Measurements from ENCODE around the gene LCORL.
"Not testable (repeated sequence)": the region's sequence is repeated elsewhere in the genome, so short reads cannot be mapped to it uniquely, and the experiment has no call there.

Gene LCORL

DNA sequence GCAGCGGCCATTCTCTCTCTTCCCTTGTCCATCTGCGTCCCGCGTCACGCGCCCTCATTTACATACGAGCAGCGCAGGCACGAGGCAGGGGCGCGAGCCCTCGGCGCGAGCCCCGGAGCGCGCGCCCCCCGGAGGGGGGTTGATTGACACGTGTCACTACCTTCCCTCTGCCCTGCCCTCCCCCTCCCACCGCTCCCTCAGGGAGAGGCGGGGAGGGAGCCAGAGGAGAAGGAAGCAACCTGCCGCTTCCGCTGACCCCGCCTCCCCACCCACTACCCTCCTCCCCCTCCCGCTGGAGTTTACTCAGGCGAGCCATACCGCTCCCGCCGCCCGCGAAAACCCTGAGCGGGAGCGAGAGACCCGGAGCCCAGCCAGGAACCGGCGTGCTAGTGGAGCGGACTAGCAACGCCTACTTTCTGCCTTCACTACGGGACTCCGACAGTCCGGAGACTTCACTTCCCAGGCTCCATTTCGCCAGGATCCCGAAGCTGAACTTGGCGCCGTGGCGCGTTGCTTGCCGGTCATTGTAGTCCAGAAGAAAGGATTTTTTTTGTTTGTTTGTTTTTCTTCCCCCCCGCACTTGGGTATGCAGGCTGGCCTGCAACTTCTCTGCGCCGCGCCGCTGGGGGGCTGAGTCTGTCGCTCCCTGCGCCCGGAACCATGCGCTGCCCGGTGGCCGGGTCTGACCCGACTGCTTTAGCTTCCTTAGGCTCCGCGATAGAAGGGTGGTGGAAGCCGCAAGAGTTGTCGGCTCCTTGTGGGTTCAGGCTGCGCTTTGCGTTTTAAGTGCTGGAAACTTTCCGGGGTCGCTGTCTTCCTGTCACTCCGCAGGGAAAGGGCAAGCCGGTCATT, at the start of gene LCORL:
Gene LCORL, minus strand, starts transcription at position 36 of the 852 bp plus-strand sequence. Its CDS starts 4 bp downstream, at position 32.
- peak; percentile 73 for DNase-seq (ENCODE audit: low read depth)

DNA sequence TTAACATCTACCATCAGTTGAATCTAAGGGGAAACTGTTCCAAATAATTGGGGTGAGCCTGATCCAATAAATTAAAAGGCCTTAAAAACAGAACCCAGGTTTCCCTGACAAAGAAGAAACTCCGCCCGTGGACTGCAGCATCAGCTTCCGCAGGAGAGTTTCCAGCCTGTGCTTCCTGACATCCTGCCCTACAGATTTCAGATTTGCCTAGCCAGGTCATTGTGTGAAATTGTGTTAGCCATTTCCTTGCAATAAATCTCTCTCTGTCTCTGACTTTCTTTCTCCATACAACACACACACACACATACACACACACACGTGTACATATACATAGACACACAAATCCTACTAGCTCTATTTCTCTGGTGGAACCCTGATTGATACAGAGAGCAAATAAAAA, 48.3 kb upstream of the LCORL start:
- DNase-seq (ENCODE audit: low read depth): no peak

DNA sequence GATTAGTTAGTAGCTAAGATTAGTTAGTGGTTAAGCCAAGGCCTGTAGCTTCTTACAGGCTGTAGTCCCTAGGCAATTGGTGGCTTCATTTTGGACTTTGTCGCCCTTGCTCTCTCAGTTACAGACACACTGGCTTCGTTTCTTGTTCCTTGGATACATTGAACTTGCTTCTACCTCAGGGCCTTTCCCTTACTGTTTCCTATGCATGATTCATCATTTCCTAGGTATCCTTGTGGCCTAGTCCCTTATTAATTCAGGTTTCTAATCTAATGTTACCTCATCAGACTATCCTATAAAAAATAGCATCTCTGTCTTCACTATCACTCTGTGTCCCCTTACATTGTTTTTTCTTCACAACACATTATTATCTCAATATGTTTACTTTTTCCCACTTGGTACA, 45.5 kb upstream of the LCORL start:
- DNase-seq (ENCODE audit: low read depth): no peak

DNA sequence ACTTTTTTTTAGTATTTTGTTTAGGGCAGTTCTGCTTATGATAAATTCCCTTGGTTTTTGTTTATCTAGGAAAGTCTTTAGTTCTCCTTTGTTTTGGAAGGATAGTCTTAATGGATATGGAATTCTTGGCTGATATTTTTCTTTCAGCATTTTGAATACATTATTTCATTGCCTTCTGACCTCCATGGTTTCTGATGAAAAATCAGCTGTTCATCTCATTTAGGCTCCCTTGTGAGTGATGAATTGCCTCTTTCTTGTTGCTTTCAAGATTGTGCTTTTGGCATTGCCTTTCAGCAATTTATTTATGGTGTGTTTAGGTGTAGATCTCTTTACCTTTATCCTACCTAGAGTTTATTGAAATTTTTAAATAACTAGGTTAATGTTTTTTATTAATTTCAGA, 41.5 kb upstream of the LCORL start:
- DNase-seq (ENCODE audit: low read depth): no peak

DNA sequence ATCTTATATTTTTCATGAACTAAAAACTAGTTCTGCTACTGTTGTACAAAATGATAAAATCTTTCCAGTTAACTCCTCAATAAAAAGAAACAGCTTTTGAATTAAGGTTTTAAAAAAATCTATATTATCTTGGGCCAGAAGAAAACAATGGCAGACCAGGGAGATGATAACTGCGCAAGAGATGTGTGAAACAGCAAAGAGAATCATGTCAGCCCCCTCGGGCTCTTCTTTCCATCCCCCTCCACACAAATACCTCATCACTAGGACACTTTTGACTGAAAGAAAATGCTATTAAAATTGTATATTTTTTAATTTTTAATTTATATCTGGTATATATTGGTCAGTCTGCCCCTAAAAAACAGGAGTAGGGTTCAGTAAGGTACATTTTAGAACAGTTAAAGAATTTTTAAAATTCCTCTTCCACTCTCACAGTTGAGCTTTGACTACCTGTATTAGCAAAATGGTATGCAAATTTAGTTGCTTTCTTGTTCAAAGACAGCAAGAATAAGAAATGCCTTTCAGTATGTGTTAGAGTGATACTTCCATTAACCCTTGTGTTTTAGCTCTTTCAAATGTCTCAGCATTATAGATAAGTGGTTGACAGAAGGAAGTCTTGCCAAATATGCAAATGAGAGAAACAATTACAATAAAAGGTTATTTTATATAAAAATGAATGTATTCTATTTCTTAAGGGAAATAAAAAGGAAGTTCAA, 36.4 kb upstream of the LCORL start:
- no peak for DNase-seq (ENCODE audit: low read depth)

DNA sequence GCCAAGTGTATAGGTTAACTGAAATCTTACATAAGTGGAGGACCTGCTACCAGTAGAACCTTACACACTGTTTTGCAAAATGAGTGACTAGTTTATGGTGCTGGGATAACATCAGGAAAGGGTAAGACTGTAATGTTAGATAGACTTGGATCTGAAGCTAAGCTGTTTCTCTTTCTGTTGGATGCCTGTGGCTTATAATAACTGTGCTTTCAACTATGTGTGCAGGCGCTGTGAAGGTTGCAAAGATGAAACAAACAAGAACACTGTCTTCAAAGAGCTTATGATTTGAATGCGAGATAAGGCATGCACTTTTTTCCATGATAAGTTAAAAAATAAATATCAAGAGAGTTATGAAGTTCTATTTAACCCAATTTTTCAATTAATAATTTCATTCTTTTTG, 34.5 kb upstream of the LCORL start:
- no peak for DNase-seq (ENCODE audit: low read depth)

DNA sequence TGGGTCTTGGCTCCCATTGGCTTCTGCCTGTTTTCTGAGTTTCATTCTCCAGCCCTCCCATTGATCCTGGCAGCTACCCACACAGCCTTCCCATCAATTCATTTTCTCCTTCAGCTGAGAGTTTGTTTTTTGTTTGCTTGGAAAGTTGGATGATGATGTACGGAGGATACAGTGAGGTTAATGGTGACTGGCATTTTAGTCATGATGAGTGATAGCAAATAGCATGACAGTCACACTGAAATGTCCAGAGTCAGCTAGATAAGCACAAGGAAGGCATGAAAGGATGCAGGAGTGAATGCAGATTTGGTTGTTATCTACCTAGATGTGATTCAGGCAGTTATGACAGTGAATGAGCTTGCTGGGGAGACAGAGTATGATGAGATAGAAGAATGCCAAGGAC, 30.6 kb upstream of the LCORL start:
- no peak for DNase-seq (ENCODE audit: low read depth)

DNA sequence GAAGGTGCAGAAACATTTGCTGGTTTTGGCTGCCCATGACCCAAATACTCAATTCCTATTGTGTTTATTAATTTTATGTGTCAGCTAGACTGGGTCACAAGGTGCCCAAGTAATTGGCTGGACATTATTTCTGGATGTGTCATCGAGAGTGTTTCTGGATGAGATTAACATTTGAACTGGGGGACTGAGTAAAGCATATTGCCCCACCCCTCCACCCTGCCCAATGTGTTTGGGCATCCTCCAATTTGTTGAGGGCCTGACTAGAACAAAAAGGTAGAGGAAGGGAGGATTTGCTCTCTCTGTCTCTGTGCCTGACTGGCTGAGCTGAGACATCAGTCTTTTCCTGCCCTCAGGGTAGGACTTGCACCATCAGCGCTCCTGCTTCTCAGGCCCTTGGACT, 29.7 kb upstream of the LCORL start:
- no peak for DNase-seq (ENCODE audit: low read depth)

DNA sequence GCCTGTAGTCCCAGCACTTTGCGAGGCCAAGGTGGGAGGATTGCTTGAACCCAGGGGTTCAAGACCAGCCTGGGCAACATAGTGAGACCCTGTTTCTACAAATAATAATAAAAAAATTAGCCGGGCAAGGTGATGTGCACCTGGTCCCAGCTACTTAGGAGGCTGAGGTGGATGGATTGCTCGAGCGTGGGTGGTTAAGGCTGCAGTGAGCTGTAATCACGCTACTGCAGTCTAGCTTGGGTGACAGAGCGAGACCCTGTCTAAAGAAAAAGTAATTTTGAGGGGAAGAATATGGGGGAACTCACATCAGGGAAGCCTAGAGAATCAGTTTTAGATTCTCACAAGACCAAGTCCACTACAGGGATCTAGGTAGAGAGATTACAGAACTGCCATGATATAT, 28.9 kb upstream of the LCORL start:
- DNase-seq (ENCODE audit: low read depth): no peak

DNA sequence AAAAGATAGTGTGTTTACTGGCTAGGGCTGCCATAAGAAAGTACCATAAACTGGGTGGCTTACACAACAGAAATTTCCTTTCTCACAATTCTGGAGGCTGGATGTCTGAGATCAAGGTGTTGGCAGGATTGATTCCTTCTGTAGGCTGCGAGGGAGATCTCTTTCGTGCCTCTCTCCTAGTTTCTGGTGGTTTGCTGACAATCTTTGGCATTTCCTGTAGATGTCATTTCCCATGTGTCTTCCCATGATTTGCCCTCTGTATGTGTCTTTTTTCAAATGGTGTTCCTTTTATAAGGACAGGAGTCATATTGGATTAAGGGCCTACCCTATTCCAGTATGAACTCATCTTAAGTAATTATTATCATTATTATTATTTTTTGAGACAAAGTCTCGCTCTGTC, 27.9 kb upstream of the LCORL start:
- DNase-seq (ENCODE audit: low read depth): no peak

DNA sequence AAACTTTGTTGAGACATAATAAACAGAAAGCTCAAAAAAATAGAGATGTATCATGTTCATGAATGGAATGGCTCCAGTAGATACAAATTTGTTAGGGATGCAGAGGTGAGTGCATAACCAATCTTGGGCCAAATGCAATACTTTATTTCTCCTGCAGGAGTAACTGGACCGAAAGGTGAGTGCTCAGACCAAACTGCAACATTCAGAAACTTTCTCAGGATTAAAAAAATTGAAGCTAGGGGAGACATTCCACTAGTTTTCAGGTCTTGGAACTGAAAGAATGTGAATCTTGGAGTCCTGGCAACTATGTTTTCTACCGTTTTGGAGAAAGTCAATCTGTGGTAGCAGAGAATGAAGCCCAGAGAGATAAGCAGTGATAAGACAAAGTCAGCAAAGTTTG, 21.2 kb upstream of the LCORL start:
- no peak for DNase-seq (ENCODE audit: low read depth)

DNA sequence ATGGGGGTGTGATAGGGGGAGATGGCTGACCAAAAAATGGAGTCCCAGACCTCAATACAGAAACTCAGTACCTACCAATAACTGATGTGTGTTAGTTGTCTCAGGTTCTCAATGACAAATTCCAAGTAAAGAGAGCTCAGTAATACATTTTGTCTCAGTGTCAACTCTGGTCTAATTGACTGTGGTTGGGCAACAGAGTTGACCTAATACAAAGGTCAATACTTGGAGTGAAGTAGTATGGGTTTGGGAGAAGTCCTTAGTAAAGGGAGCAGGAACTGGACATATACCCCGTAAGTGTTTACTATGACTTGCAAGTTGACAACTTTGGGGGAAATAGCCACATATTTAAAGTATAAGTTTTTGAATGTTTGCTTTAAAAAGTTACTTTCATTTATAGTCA, 20.5 kb upstream of the LCORL start:
- no peak for DNase-seq (ENCODE audit: low read depth)

DNA sequence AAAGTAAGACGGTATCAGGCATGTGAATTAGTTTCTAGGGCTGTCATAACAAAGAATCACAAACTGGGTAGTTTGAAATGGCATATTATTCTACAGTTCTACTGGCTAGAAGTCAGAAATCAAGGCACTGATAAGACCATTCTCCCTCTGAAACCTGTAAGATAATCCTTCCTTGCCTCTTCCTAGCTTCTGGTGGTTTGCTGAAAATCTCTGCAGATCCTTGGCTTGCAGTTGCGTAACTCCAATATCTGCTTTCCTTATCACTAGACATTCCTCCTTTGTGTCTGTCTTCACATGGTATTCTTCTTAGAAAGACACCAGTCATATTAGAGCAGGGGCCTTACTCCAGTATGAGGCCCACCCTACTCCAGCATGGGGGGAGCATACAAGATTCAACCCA, 19.6 kb upstream of the LCORL start:
- no peak for DNase-seq (ENCODE audit: low read depth)

DNA sequence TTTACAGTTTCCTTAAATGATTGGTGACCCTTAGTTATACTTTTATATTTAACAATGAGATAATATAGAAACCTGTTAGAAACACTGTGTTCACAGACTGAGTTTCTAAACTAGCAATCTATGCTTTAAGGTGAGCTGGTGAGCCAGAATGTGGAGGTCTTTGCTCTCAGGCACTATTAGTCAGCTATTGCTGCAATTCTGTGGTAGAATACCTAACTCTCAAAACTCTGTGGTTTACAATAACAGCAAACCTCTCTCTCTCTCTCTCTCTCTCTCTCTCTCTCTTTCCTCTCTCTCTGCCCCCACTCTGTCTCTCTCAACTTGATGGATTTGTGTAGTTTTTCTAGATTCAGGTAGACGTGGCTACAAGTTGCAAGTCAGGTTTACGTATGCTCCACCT, 17.6 kb upstream of the LCORL start:
- no peak for DNase-seq (ENCODE audit: low read depth)

DNA sequence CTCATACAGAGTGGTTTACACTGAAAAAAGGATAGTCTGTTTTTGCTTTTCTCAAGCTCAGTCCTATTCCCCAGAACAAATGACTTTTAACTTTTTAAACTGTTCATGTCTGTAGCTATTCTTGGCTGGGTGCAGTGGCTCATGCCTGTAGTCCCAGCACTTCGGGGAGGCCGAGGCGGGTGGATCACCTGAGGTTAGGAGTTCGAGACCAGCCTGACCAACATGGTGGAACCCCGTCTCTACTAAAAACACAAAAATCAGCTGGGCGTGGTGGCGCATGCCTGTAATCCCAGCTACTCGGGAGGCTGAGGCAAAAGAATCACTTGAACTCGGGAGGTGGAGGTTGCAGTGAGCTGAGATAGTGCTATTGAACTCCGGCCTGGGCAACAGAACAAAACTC, 14.8 kb upstream of the LCORL start:
- not testable (repeated sequence) for DNase-seq (ENCODE audit: low read depth)

DNA sequence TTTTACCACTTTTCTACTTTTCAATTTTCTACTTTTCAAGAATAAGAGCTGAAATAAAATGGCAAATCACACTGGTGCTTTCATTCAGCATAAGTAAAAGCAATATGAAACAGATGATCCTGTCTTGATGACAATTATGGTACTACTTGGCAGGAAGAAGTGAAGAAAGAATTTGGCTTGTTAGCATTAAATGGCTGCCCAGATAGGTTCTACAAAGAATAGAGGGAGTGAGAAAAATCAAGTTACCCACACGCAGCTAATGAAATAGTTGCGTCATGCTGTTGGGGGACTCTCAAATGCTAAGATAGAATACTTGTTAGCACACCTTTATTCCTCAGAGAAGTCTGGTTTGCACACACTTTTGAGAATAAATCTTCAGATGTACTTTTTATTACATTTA, 12.5 kb upstream of the LCORL start:
- no peak for DNase-seq (ENCODE audit: low read depth)

DNA sequence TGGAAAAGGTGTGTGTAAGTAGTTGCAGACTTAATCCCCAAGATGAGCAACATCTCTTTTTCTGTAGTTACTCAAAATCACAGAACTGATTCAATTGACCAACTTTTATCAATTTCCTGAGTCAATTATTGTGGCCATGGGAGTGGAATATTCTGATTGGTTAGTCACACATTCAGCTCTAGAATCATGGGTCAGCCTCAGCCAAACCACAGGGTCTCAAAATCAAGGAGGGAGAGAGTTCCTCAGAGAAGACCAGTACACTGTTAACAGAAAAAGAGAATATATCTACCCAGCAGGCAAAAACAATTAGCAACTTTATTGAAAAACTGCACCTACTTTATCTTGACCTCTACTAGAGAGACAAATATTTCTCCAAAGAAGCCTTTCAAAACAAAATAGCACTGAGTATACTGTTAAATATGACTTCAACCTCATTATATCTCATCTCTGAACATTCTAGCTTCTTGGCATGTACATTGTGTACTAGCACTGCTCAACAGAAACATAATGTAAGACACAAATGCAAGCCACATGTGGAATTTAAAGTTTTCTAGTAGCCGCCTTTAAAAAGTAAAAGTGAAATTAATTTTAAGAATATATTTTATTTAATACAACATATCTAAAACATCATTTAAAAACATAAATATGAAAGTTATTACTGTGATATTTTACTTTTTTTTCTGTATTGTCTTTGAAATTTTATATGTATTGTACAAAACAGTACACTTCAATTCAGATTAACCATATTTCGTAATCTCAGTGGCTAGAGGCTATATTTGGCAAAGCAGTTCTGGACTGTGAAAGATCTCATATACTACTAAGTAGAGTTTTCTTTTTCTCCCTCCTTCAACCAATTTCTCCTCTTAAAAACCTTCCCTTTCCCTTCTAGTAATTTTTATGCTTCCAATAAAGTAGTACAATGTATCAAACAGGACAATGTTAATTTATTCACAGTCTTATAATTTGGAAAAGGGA, 11.8 kb upstream of the LCORL start:
- no peak for DNase-seq (ENCODE audit: low read depth)

DNA sequence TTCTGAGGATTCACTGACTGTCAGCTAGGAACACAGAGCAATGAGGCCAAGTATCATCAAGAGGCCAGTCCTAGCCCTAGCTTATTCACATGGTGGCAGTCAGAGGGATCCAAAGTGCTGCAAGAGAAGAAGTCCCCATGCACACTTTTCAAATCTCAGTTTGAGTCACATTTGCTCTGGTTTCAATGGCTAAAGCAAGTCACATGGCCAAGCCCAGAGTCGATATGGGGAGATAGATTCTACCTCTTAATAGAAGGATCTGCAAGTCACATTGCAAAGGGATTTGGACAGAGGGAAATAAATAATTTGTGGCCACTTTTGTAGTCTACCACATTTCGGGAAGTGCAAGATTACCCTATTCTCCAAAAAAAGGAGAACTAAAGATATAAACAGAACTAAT, 3.7 kb upstream of the LCORL start:
- no peak for DNase-seq (ENCODE audit: low read depth)

DNA sequence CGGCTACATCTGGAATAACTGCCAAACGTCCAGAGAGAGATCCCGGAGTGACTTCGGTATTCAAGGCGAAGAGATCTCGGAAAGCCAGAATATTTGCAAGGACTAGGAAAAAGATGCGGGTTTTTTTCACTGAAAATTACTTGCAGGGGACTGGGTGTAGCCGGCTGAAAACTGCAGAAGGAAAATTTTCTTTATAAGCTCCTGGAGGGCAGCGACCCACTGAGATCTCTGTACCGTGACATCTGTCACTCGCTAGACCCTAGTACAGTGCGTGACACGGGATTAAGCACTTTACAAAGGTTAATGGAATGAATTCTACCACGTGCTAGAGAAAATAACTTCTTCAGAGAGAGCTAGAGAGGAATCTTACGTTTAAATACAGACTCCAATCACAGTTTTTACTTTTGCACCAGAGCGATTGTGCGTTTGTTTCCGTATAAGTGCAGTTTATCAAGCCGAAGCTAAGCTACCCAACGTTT, 1.1 kb upstream of the LCORL start:
- DNase-seq (ENCODE audit: low read depth): no peak

DNA sequence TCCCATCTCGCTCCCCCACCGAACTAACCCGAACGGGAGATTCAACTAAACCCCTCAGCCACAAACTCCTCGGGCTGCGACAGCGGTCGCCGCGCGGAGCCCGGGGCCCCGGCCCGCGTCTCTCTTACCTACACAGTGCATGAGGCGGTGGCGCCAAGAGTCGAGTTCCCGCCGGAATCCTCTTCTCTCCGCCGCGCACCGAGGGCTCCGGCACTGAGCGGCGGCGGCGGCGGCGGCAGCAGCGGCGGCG, 160 bp downstream of the LCORL start:
- no peak for DNase-seq (ENCODE audit: low read depth)

DNA sequence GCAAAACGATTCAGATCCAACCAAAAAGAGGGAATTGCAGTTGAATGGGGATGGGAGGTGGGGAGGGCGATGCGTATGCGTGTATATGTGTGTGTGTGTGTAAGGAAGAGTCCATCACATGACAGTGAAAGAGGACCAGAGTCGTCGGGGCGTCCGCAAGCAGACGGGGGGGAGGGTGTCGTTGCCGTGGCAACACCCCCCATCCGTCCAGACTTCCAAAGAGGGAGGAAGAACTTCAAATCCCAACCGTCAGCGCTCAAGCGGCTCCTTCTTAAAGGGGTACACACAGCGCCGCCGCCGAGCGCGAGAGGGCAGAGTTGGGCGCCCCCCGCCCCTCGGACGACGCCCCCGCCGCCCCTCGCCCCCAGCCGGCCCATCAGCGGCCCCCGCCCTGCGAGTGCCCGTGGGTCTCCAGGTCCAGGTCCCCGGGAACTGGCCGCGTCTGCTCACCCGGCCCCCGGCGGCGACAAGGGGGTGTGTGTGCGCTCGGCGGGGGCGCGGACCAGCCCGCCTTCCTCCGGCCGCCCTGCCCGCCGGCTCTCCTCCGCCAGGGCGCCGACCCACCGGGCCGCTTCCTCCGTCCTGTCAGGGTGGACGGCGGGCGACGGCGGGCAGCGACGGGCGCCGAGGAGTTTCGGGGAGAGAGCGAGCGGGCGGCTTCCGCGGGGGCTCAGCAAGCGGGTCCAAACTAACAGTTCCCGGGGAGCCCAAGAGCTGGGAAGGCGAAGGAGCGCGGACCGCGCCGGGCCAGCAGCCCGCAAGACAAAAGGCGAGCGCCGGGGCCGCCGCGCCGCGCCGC, 685 bp downstream of the LCORL start:
- no peak for DNase-seq (ENCODE audit: low read depth)

DNA sequence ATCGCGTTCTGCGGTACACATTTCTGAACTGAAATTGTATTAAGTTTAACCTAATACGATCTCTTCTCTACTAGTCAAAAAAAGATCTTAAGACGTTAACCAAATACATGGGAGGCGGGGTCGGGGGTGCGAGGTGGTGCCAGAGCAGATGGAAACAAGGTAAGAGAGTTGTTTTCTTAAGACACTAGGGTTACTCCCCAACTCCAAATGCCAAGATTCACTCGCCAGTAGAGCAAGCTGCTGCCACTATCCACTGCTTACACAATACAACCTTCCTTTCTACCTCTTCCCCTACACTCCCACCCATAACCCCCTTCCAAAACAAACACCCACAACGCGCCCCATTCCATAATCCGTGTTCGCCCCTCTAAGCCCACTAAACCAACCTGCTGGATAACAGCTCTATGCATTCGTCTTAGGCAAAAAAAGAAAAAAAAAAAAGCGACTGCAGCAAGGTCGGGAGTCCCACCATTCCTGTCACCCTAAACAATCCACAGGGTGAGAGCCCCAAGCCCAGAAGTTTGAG, 1.3 kb downstream of the LCORL start:
- no peak for DNase-seq (ENCODE audit: low read depth)

Measured in stimulated activated CD8-positive, alpha-beta memory T cell treated with anti-CD3 and anti-CD28 coated beads, Interleukin-12 subunit alpha, Interleukin-12 subunit beta, amount 100 ng/mL, for 1 hour (primary cell).